Endothelial cell of umbilical vein (primary cell): ENCODE data around the gene CCL21. TPM values are rescaled to one million over a fixed set of nuclear protein-coding genes. Genes with fewer than 3 reads are reported as not detected.

Experiments
- BruUV-seq: library from RNA; stranded (reverse); fragments of 400-500 nt; replicated peaks from 2 replicates; lab custom pipeline; 2021; lab: Mats Ljungman, UMichigan
- CTCF ChIA-PET: fragments of 300-600, 350-600 bp; sonication (Branson Sonifier 250); formaldehyde crosslinking; loops from one replicate; lab custom pipeline; 2021; ENCODE audit warnings: antibody characterized with exemption, inconsistent platforms; lab: Charles Lee
- POLR2A ChIA-PET: fragments of 300-600, 350-600 bp; sonication (Branson Sonifier 250); formaldehyde crosslinking; loops from one replicate; lab custom pipeline; 2021; ENCODE audit warnings: antibody characterized with exemption, inconsistent platforms; lab: Charles Lee
- DNase-seq: peaks from one replicate; pipeline ENCODE4 v3.0.0-alpha.2; 2011; ENCODE audit warnings: low read depth, low spot score
- FAIRE-seq: peaks from 2 replicates; lab custom pipeline; 2011; peaks lifted over from hg19 to GRCh38; lab: Jason Lieb, UNC
- H2AFZ ChIP-seq: 2 replicates; pipeline ENCODE4 v1.6.0; 2012; ENCODE audit warnings: low read depth, low read length, control low read depth, inconsistent platforms
- H3K27ac ChIP-seq: 2 replicates; pipeline ENCODE4 v1.5.1; 2011; ENCODE audit warnings: low read depth, mild to moderate bottlenecking, control low read depth, low read length, moderate library complexity; ENCODE audit not compliant: insufficient read depth
- H3K27me3 ChIP-seq, 2 experiments: 2 replicates each; pipeline versions ENCODE4 v1.6.0 to v1.6.1; 2011; ENCODE audit warnings: low read length in 2 of 2, mixed read lengths in 1 of 2; ENCODE audit not compliant: control insufficient read depth in 2 of 2, insufficient read depth in 2 of 2
- H3K36me3 ChIP-seq, 2 experiments: 2 replicates in 1 of 2; 3 replicates in 1 of 2; pipeline ENCODE4 v1.5.1; 2011; ENCODE audit warnings: low read length in 2 of 2, mild to moderate bottlenecking in 1 of 2, moderate library complexity in 1 of 2; ENCODE audit not compliant: control insufficient read depth in 2 of 2, insufficient read depth in 2 of 2; ENCODE audit errors: extremely low read depth in 1 of 2
- H3K4me1 ChIP-seq: 3 replicates; pipeline ENCODE4 v1.5.1; 2011; ENCODE audit warnings: mild to moderate bottlenecking, low read length; ENCODE audit not compliant: control insufficient read depth, insufficient read depth; ENCODE audit errors: extremely low read depth
- H3K4me2 ChIP-seq: 2 replicates; pipeline ENCODE4 v1.6.1; 2011; ENCODE audit warnings: low read length, control low read depth, mixed read lengths; ENCODE audit not compliant: insufficient read depth
- H3K4me3 ChIP-seq, 3 experiments: fragments of 200-600 bp in 1 of 3; sonication (generic), shearing (Covaris generic) in 1 of 3; replicated peaks in 1 of 3; 2 replicates each; pipeline ENCODE4 v1.5.1; 2011 to 2016; ENCODE audit warnings: control low read depth in 3 of 3, low read length in 3 of 3, mild to moderate bottlenecking in 2 of 3, inconsistent platforms in 1 of 3, low read depth in 1 of 3, moderate library complexity in 1 of 3; ENCODE audit not compliant: insufficient read depth in 1 of 3
- H3K79me2 ChIP-seq: 2 replicates; pipeline ENCODE4 v1.6.0; 2012; ENCODE audit warnings: low read length, inconsistent platforms; ENCODE audit not compliant: control insufficient read depth, insufficient read depth
- H3K9ac ChIP-seq: replicated peaks from 2 replicates; pipeline ENCODE3; 2011; ENCODE audit warnings: low read length, control low read depth; ENCODE audit not compliant: insufficient read depth; ENCODE audit errors: extremely low read depth
- H3K9me1 ChIP-seq: replicated peaks from 3 replicates; pipeline ENCODE4 v1.6.0; 2011; ENCODE audit warnings: mild to moderate bottlenecking, low read length; ENCODE audit not compliant: control insufficient read depth, insufficient read depth; ENCODE audit errors: extremely low read depth
- H3K9me3 ChIP-seq: replicated peaks from 2 replicates; pipeline ENCODE4 v1.5.1; 2012; ENCODE audit warnings: low read length, inconsistent platforms; ENCODE audit not compliant: control insufficient read depth, insufficient read depth
- H4K20me1 ChIP-seq: replicated peaks from 2 replicates; pipeline ENCODE3; 2011; ENCODE audit warnings: mild to moderate bottlenecking, low read length; ENCODE audit not compliant: control insufficient read depth, insufficient read depth; ENCODE audit errors: extremely low read depth
- CTCF ChIP-seq, 2 donors: IDR thresholded peaks; 1 replicate in 1 of 2; 2 replicates in 1 of 2; pipeline ENCODE4 v1.5.1; 2011; ENCODE audit warnings: low read length in 2 of 2, mild to moderate bottlenecking in 2 of 2, moderate library complexity in 2 of 2, control low read depth in 1 of 2, inconsistent platforms in 1 of 2, low read depth in 1 of 2; ENCODE audit not compliant: insufficient read depth in 1 of 2; ENCODE audit errors: extremely low read depth in 1 of 2
- EZH2 ChIP-seq: IDR thresholded peaks from 2 replicates; pipeline ENCODE4 v1.6.1; 2012; ENCODE audit warnings: borderline replicate concordance, low read depth, mild to moderate bottlenecking, moderate library complexity, low read length, inconsistent platforms; ENCODE audit not compliant: severe bottlenecking
- FOS ChIP-seq: IDR thresholded peaks from 2 replicates; pipeline ENCODE4 v1.6.1; 2011; ENCODE audit warnings: mild to moderate bottlenecking, low read length, moderate library complexity, borderline replicate concordance; ENCODE audit not compliant: insufficient read depth
- GATA2 ChIP-seq: IDR thresholded peaks from 2 replicates; pipeline ENCODE4 v1.7.0; 2011; ENCODE audit warnings: low read depth, mild to moderate bottlenecking, moderate library complexity, mixed read lengths, low read length; ENCODE audit not compliant: insufficient read length, insufficient read depth
- JUN ChIP-seq: IDR thresholded peaks from 2 replicates; pipeline ENCODE4 v1.6.1; 2011; ENCODE audit warnings: borderline replicate concordance, low read depth; ENCODE audit not compliant: insufficient read length, insufficient read depth
- MAX ChIP-seq: IDR thresholded peaks from 2 replicates; pipeline ENCODE4 v1.6.1; 2011; ENCODE audit not compliant: insufficient read depth, insufficient read length
- MYC ChIP-seq: IDR thresholded peaks from one replicate; pipeline ENCODE4 v1.6.1; 2011; ENCODE audit warnings: mild to moderate bottlenecking, low read depth, low read length
- POLR2A ChIP-seq: IDR thresholded peaks from 2 replicates; pipeline ENCODE4 v1.6.1; 2012; ENCODE audit warnings: low read depth, mild to moderate bottlenecking, control low read depth, low read length
- POLR2AphosphoS5 ChIP-seq: IDR thresholded peaks from 2 replicates; pipeline ENCODE4 v1.6.1; 2012; ENCODE audit warnings: low read depth, mild to moderate bottlenecking, control low read depth, low read length, moderate library complexity; ENCODE audit not compliant: insufficient read depth
- dilution Hi-C: fragments of 300-500 bp; cut with MboI; formaldehyde crosslinking; loops from one replicate; pipeline ENCODE4 v1.15.0; 2019; ENCODE audit warnings: low sequenced_read_pairs; ENCODE audit not compliant: extremely low pct_ligation_motif_present
- intact Hi-C: fragments of 100-400 bp; cut with micrococcal nuclease; formaldehyde crosslinking; loops from one replicate; pipeline ENCODE4 v1.10.0; 2022
- polyA plus RNA-seq, 4 experiments: library from polyadenylated mRNA; depleted of rRNA in 3 of 4; stranded (reverse) in 3 of 4; unstranded in 1 of 4; fragments of >200 nt; gene quantifications; 2 replicates each; pipeline versions ENCODE4 v1.2.1 to v1.2.3, GENCODE V29; 2011 to 2012; ENCODE audit warnings: missing spikeins in 1 of 4
- total RNA-seq: library from RNA; stranded (reverse); gene quantifications from 2 replicates; pipeline ENCODE4 v1.2.3, GENCODE V29; 2021

CCL21 gene
- total and polyA plus RNA-seq, 2 donors (not counting 3 experiments of a cell fraction or from before 2014, with no cell fraction given), result 0.17 TPM; not detected in 1

- intact Hi-C loops, result no loop called here
- Histone ChIP-seq H3K9me1 (no peaks in the 10 kb centered on the region), H3K27ac (no peak overlapping the region), H3K4me1 (no peaks in the 10 kb centered on the region), H4K20me1 (no peaks in the 10 kb centered on the region), H3K36me3 (no peaks in the 10 kb centered on the region), H3K79me2 (no peaks in the 10 kb centered on the region), H3K9me3 (no peaks in the 10 kb centered on the region), H2AFZ (no peak overlapping the region), H3K4me2 (no peak overlapping the region), H3K4me3 (no peak overlapping the region), H3K27me3 (peaks cover 4 to 7% of the 10 kb centered on the region in 2 experiments), H3K9ac (no peak overlapping the region)
- FAIRE-seq (no peak), DNase-seq (no peak)
- TF ChIP-seq CTCF (IDR thresholded peaks at IDR 0.05; ENCODE audit: extremely low read depth in 1 of 2, insufficient read depth in 1 of 2, low read depth in 1 of 2, low read length in 2 of 2) (no peak), MAX (no peak), JUN (no peak), POLR2AphosphoS5 (no peak), FOS (no peak), EZH2 (no peak), MYC (no peak), GATA2 (no peak), POLR2A (no peak)
- BruUV-seq, result no TSS peak
- CTCF ChIA-PET, result interaction anchor here (3.3 kb wide), 1 partner anchor 10 kb away, joined by 11 read pairs; no protein-coding TSS in a partner anchor
- POLR2A ChIA-PET, result no interaction called here
- dilution Hi-C loops, result no loop called here
Measured at GRCh38 chr9:34691936-34692315, 18.0 kb downstream of the CCL21 start.
